ENCODE results near the gene ABTB2.

ABTB2 gene

GRCh38 chr11:34357701-34358257 is at the start of gene ABTB2:
Gene ABTB2 (minus strand): TSS chr11:34358010.
- Histone ChIP-seq H3K9me3 (ENCODE audit: control insufficient read depth, low read length) (no peaks in the 10 kb centered on the region), H3K27me3 (replicated peaks; ENCODE audit: control insufficient read depth, insufficient read depth, low read length) (no peaks in the 10 kb centered on the region), H3K4me1 (ENCODE audit: control insufficient read depth, insufficient read depth, low read length) (peaks cover 34% of the 10 kb centered on the region), H3K9ac (ENCODE audit: low read length) (peak within 1 kb of the TSS; percentile 80), H3K4me3 (ENCODE audit: low read length) (peak within 1 kb of the TSS; percentile 85), H3K36me3 (ENCODE audit: control insufficient read depth, insufficient read depth, low read length, severe bottlenecking) (no peaks in the 10 kb centered on the region)
- peak; percentile 100 for DNase-seq (ENCODE audit: low read depth)

GRCh38 chr11:34407121-34407813 is 49.5 kb upstream of the ABTB2 start:
- H3K36me3 ChIP-seq (ENCODE audit: control insufficient read depth, insufficient read depth, low read length, severe bottlenecking), result no peaks in the 10 kb centered on the region
- no peaks in the 10 kb centered on the region for H3K4me1 ChIP-seq (ENCODE audit: control insufficient read depth, insufficient read depth, low read length)
- DNase-seq (ENCODE audit: low read depth), result no peak
- H3K9ac ChIP-seq (ENCODE audit: low read length), result no peak overlapping the region
- no peaks in the 10 kb centered on the region for H3K27me3 ChIP-seq (replicated peaks; ENCODE audit: control insufficient read depth, insufficient read depth, low read length)
- no peak overlapping the region for H3K4me3 ChIP-seq (ENCODE audit: low read length)
- H3K9me3 ChIP-seq (ENCODE audit: control insufficient read depth, low read length), result peaks cover 10% of the 10 kb centered on the region

GRCh38 chr11:34406413-34406812 is 48.6 kb upstream of the ABTB2 start:
- Histone ChIP-seq H3K4me1 (ENCODE audit: control insufficient read depth, insufficient read depth, low read length) (no peaks in the 10 kb centered on the region), H3K27me3 (replicated peaks; ENCODE audit: control insufficient read depth, insufficient read depth, low read length) (no peaks in the 10 kb centered on the region), H3K4me3 (ENCODE audit: low read length) (no peak overlapping the region), H3K9ac (ENCODE audit: low read length) (no peak overlapping the region), H3K36me3 (ENCODE audit: control insufficient read depth, insufficient read depth, low read length, severe bottlenecking) (no peaks in the 10 kb centered on the region), H3K9me3 (ENCODE audit: control insufficient read depth, low read length) (peaks cover 2% of the 10 kb centered on the region)
- DNase-seq (ENCODE audit: low read depth), result no peak

- peak overlapping the region; percentile 59 for H3K4me3 ChIP-seq (ENCODE audit: low read length)
- H3K4me1 ChIP-seq (ENCODE audit: control insufficient read depth, insufficient read depth, low read length), result no peaks in the 10 kb centered on the region
- no peaks in the 10 kb centered on the region for H3K27me3 ChIP-seq (replicated peaks; ENCODE audit: control insufficient read depth, insufficient read depth, low read length)
- no peaks in the 10 kb centered on the region for H3K9me3 ChIP-seq (ENCODE audit: control insufficient read depth, low read length)
- no peak overlapping the region for H3K9ac ChIP-seq (ENCODE audit: low read length)
- DNase-seq (ENCODE audit: low read depth), result no peak
- no peaks in the 10 kb centered on the region for H3K36me3 ChIP-seq (ENCODE audit: control insufficient read depth, insufficient read depth, low read length, severe bottlenecking)
Observed at GRCh38 chr11:34405079-34405858, 47.5 kb upstream of the ABTB2 start.

- no peaks in the 10 kb centered on the region for H3K36me3 ChIP-seq (ENCODE audit: control insufficient read depth, insufficient read depth, low read length, severe bottlenecking)
- H3K9me3 ChIP-seq (ENCODE audit: control insufficient read depth, low read length), result no peaks in the 10 kb centered on the region
- DNase-seq (ENCODE audit: low read depth), result no peak
- H3K4me1 ChIP-seq (ENCODE audit: control insufficient read depth, insufficient read depth, low read length), result no peaks in the 10 kb centered on the region
- no peak overlapping the region for H3K4me3 ChIP-seq (ENCODE audit: low read length)
- H3K27me3 ChIP-seq (replicated peaks; ENCODE audit: control insufficient read depth, insufficient read depth, low read length), result no peaks in the 10 kb centered on the region
- no peak overlapping the region for H3K9ac ChIP-seq (ENCODE audit: low read length)
Observed at GRCh38 chr11:34404280-34404679, 46.5 kb upstream of the ABTB2 start.

GRCh38 chr11:34403431-34403830 is 45.6 kb upstream of the ABTB2 start:
- Histone ChIP-seq H3K9ac (ENCODE audit: low read length) (no peak overlapping the region), H3K9me3 (ENCODE audit: control insufficient read depth, low read length) (no peaks in the 10 kb centered on the region), H3K27me3 (replicated peaks; ENCODE audit: control insufficient read depth, insufficient read depth, low read length) (no peaks in the 10 kb centered on the region), H3K36me3 (ENCODE audit: control insufficient read depth, insufficient read depth, low read length, severe bottlenecking) (no peaks in the 10 kb centered on the region), H3K4me3 (ENCODE audit: low read length) (no peak overlapping the region), H3K4me1 (ENCODE audit: control insufficient read depth, insufficient read depth, low read length) (no peaks in the 10 kb centered on the region)
- no peak for DNase-seq (ENCODE audit: low read depth)

- Histone ChIP-seq H3K9ac (ENCODE audit: low read length) (no peak overlapping the region), H3K9me3 (ENCODE audit: control insufficient read depth, low read length) (peaks cover 11% of the 10 kb centered on the region), H3K4me1 (ENCODE audit: control insufficient read depth, insufficient read depth, low read length) (no peaks in the 10 kb centered on the region), H3K27me3 (replicated peaks; ENCODE audit: control insufficient read depth, insufficient read depth, low read length) (no peaks in the 10 kb centered on the region), H3K36me3 (ENCODE audit: control insufficient read depth, insufficient read depth, low read length, severe bottlenecking) (no peaks in the 10 kb centered on the region), H3K4me3 (ENCODE audit: low read length) (no peak overlapping the region)
- no peak for DNase-seq (ENCODE audit: low read depth)
Observed at GRCh38 chr11:34397811-34398210, 40.0 kb upstream of the ABTB2 start.

GRCh38 chr11:34397120-34397519 is 39.3 kb upstream of the ABTB2 start:
- Histone ChIP-seq H3K36me3 (ENCODE audit: control insufficient read depth, insufficient read depth, low read length, severe bottlenecking) (no peaks in the 10 kb centered on the region), H3K9me3 (ENCODE audit: control insufficient read depth, low read length) (peaks cover 13% of the 10 kb centered on the region), H3K4me3 (ENCODE audit: low read length) (no peak overlapping the region), H3K27me3 (replicated peaks; ENCODE audit: control insufficient read depth, insufficient read depth, low read length) (no peaks in the 10 kb centered on the region), H3K9ac (ENCODE audit: low read length) (no peak overlapping the region), H3K4me1 (ENCODE audit: control insufficient read depth, insufficient read depth, low read length) (no peaks in the 10 kb centered on the region)
- no peak for DNase-seq (ENCODE audit: low read depth)

- H3K9ac ChIP-seq (ENCODE audit: low read length), result no peak overlapping the region
- H3K36me3 ChIP-seq (ENCODE audit: control insufficient read depth, insufficient read depth, low read length, severe bottlenecking), result no peaks in the 10 kb centered on the region
- peak; percentile 61 for DNase-seq (ENCODE audit: low read depth)
- H3K9me3 ChIP-seq (ENCODE audit: control insufficient read depth, low read length), result peaks cover 13% of the 10 kb centered on the region
- H3K4me3 ChIP-seq (ENCODE audit: low read length), result no peak overlapping the region
- no peaks in the 10 kb centered on the region for H3K27me3 ChIP-seq (replicated peaks; ENCODE audit: control insufficient read depth, insufficient read depth, low read length)
- H3K4me1 ChIP-seq (ENCODE audit: control insufficient read depth, insufficient read depth, low read length), result no peaks in the 10 kb centered on the region
Observed at GRCh38 chr11:34395916-34396550, 38.2 kb upstream of the ABTB2 start.

GRCh38 chr11:34394771-34395300 is 37.0 kb upstream of the ABTB2 start:
- DNase-seq (ENCODE audit: low read depth), result no peak
- no peak overlapping the region for H3K4me3 ChIP-seq (ENCODE audit: low read length)
- no peak overlapping the region for H3K9ac ChIP-seq (ENCODE audit: low read length)
- H3K4me1 ChIP-seq (ENCODE audit: control insufficient read depth, insufficient read depth, low read length), result no peaks in the 10 kb centered on the region
- no peaks in the 10 kb centered on the region for H3K27me3 ChIP-seq (replicated peaks; ENCODE audit: control insufficient read depth, insufficient read depth, low read length)
- H3K9me3 ChIP-seq (ENCODE audit: control insufficient read depth, low read length), result peaks cover 13% of the 10 kb centered on the region
- H3K36me3 ChIP-seq (ENCODE audit: control insufficient read depth, insufficient read depth, low read length, severe bottlenecking), result no peaks in the 10 kb centered on the region

- Histone ChIP-seq H3K4me1 (ENCODE audit: control insufficient read depth, insufficient read depth, low read length) (no peaks in the 10 kb centered on the region), H3K9me3 (ENCODE audit: control insufficient read depth, low read length) (peaks cover under 1% of the 10 kb centered on the region), H3K4me3 (ENCODE audit: low read length) (no peak overlapping the region), H3K9ac (ENCODE audit: low read length) (no peak overlapping the region), H3K36me3 (ENCODE audit: control insufficient read depth, insufficient read depth, low read length, severe bottlenecking) (no peaks in the 10 kb centered on the region), H3K27me3 (replicated peaks; ENCODE audit: control insufficient read depth, insufficient read depth, low read length) (no peaks in the 10 kb centered on the region)
- DNase-seq (ENCODE audit: low read depth), result no peak
Observed at GRCh38 chr11:34387653-34388052, 29.8 kb upstream of the ABTB2 start.

All from adipocyte (in vitro differentiated cells).